ENCODE results near the gene DMRT1. TPM values are rescaled to one million over a fixed set of nuclear protein-coding genes. Genes with fewer than 3 reads are reported as not detected.
"Not testable (repeated sequence)": the region's sequence is repeated elsewhere in the genome, so short reads cannot be mapped to it uniquely, and the experiment has no call there.

The DMRT1 gene
- total RNA-seq, 1 donor = not detected

GRCh38 chr9:842635-843426 is 1.3 kb downstream of the DMRT1 start:
- Histone ChIP-seq H3K4me1 (ENCODE audit: insufficient read depth, low read length) (no peaks in the 10 kb centered on the region), H3K27me3 (ENCODE audit: insufficient read depth, low read length) (peaks cover 64% of the 10 kb centered on the region), H3K4me3 (ENCODE audit: low read length) (no peak overlapping the region), H3K9me3 (ENCODE audit: low read depth, low read length) (no peaks in the 10 kb centered on the region)

- Histone ChIP-seq H3K9me3 (ENCODE audit: low read depth, low read length) (no peaks in the 10 kb centered on the region), H3K4me1 (ENCODE audit: insufficient read depth, low read length) (no peaks in the 10 kb centered on the region), H3K27me3 (ENCODE audit: insufficient read depth, low read length) (peaks cover 68% of the 10 kb centered on the region), H3K4me3 (ENCODE audit: low read length) (no peak overlapping the region)
Observed at GRCh38 chr9:843427-843785, 1.9 kb downstream of the DMRT1 start.

- peaks cover 45% of the 10 kb centered on the region for H3K27me3 ChIP-seq (ENCODE audit: insufficient read depth, low read length)
Observed at GRCh38 chr9:846852-847251, 5.4 kb downstream of the DMRT1 start.

DNA sequence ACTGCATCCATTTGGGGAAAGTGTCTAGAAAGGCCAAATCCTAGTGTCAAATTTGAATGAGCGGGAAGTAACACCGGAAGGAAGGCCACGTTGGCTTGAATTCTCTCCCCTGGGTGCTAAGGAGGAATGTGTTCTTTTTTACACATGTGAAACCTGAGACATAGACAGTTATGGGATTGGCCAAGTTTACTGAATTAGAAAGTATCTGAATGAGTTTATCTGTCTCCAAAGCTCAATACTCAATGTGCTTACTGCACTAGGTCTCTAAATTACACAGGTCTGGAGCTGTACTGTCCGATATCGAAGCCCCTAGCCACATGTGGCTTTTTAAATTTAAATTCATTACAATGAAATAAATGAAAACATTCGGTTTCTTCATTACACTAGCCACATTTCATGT is 6.0 kb downstream of the DMRT1 start:
- Histone ChIP-seq H3K27me3 (ENCODE audit: insufficient read depth, low read length) (peaks cover 45% of the 10 kb centered on the region), H3K9me3 (ENCODE audit: low read depth, low read length) (no peaks in the 10 kb centered on the region), H3K4me3 (ENCODE audit: low read length) (no peak overlapping the region), H3K4me1 (ENCODE audit: insufficient read depth, low read length) (no peaks in the 10 kb centered on the region)

More at GRCh38 chr9:846852-847251, 5.4 kb downstream of the DMRT1 start:
- no peaks in the 10 kb centered on the region for H3K4me1 ChIP-seq (ENCODE audit: insufficient read depth, low read length)
- no peaks in the 10 kb centered on the region for H3K9me3 ChIP-seq (ENCODE audit: low read depth, low read length)
- no peak overlapping the region for H3K4me3 ChIP-seq (ENCODE audit: low read length)

GRCh38 chr9:849431-849830 is 7.9 kb downstream of the DMRT1 start:
- Histone ChIP-seq H3K4me1 (ENCODE audit: insufficient read depth, low read length) (no peaks in the 10 kb centered on the region), H3K9me3 (ENCODE audit: low read depth, low read length) (no peaks in the 10 kb centered on the region), H3K27me3 (ENCODE audit: insufficient read depth, low read length) (peaks cover 26% of the 10 kb centered on the region), H3K4me3 (ENCODE audit: low read length) (no peak overlapping the region)

- Histone ChIP-seq H3K4me3 (ENCODE audit: low read length) (no peak overlapping the region), H3K4me1 (ENCODE audit: insufficient read depth, low read length) (no peaks in the 10 kb centered on the region), H3K27me3 (ENCODE audit: insufficient read depth, low read length) (peaks cover 6% of the 10 kb centered on the region), H3K9me3 (ENCODE audit: low read depth, low read length) (no peaks in the 10 kb centered on the region)
Observed at GRCh38 chr9:852539-852938, 11.0 kb downstream of the DMRT1 start.

GRCh38 chr9:859251-859650 is 17.8 kb downstream of the DMRT1 start:
- Histone ChIP-seq H3K9me3 (ENCODE audit: low read depth, low read length) (no peaks in the 10 kb centered on the region), H3K27me3 (ENCODE audit: insufficient read depth, low read length) (peaks cover 8% of the 10 kb centered on the region), H3K4me1 (ENCODE audit: insufficient read depth, low read length) (no peaks in the 10 kb centered on the region), H3K4me3 (ENCODE audit: low read length) (no peak overlapping the region)

DNA sequence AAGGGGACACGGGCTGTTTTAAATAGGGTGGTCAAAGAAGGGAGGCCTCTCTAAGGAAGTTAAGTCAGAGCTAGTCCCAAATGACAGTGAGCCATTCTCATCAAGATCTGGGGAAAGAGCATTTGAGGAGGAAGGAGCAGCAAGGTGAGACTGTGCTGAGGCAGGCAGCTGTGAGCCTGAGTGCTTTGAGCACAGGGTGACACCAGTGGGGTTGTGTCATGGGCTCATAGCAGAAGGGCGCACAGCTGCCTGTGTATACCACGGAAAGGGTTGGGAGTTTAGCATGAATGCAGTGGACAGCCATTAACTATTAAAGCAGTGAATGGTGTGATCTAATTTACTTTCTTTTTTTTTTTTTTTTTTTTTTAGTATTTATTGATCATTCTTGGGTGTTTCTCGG is 19.2 kb downstream of the DMRT1 start:
- Histone ChIP-seq H3K4me1 (ENCODE audit: insufficient read depth, low read length) (no peaks in the 10 kb centered on the region), H3K4me3 (ENCODE audit: low read length) (no peak overlapping the region), H3K9me3 (ENCODE audit: low read depth, low read length) (no peaks in the 10 kb centered on the region), H3K27me3 (ENCODE audit: insufficient read depth, low read length) (peaks cover 8% of the 10 kb centered on the region)

DNA sequence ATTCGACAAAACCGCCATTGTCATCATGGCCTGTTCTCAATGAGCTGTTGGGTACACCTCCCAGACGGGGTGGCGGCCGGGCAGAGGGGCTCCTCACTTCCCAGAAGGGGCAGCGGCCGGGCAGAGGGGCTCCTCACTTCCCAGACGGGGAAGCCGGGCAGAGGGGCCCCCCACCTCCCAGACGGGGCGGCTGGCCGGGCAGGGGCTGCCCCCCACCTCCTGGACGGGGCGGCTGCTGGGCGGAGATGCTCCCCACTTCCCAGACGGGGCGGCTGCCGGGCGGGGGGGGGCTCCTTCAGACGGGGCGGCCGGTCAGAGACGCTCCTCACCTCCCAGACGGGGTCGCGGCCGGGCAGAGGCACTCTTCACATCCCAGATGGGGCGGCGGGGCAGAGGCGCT is 20.0 kb downstream of the DMRT1 start:
- H3K27me3 ChIP-seq (ENCODE audit: insufficient read depth, low read length); H3K9me3 ChIP-seq (ENCODE audit: low read depth, low read length); H3K4me3 ChIP-seq (ENCODE audit: low read length); H3K4me1 ChIP-seq (ENCODE audit: insufficient read depth, low read length): not testable (repeated sequence)

GRCh38 chr9:875119-875962 is 33.8 kb downstream of the DMRT1 start:
- H3K9me3 ChIP-seq (ENCODE audit: low read depth, low read length) = no peaks in the 10 kb centered on the region
- H3K4me1 ChIP-seq (ENCODE audit: insufficient read depth, low read length) = no peaks in the 10 kb centered on the region
- H3K4me3 ChIP-seq (ENCODE audit: low read length) = no peak overlapping the region
- peaks cover 18% of the 10 kb centered on the region for H3K27me3 ChIP-seq (ENCODE audit: insufficient read depth, low read length)

GRCh38 chr9:876425-876824 is 34.9 kb downstream of the DMRT1 start:
- no peaks in the 10 kb centered on the region for H3K4me1 ChIP-seq (ENCODE audit: insufficient read depth, low read length)
- no peaks in the 10 kb centered on the region for H3K9me3 ChIP-seq (ENCODE audit: low read depth, low read length)
- peaks cover 24% of the 10 kb centered on the region for H3K27me3 ChIP-seq (ENCODE audit: insufficient read depth, low read length)
- no peak overlapping the region for H3K4me3 ChIP-seq (ENCODE audit: low read length)

DNA sequence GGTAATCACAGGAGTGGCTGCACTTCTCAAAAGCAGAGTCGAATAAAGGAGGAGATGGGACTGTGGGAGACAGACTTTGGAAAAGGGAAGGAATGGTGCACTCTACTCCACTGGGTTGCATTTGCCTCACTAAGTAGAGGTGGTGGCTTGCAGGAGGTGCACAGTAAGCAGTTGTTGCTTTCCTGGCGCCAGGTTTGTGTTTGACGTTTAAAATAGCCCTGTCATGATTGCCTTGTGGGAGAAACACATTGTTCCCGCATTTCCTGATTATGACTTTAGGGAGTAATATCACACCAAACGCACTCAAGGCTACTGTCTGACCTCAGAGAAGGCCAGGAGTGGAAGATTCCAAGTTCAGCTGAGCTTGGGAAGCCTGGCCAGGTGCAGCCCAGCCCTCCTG is 36.7 kb downstream of the DMRT1 start:
- H3K27me3 ChIP-seq (ENCODE audit: insufficient read depth, low read length) = peaks cover 26% of the 10 kb centered on the region
- H3K4me3 ChIP-seq (ENCODE audit: low read length) = no peak overlapping the region
- H3K9me3 ChIP-seq (ENCODE audit: low read depth, low read length) = no peaks in the 10 kb centered on the region
- no peaks in the 10 kb centered on the region for H3K4me1 ChIP-seq (ENCODE audit: insufficient read depth, low read length)

DNA sequence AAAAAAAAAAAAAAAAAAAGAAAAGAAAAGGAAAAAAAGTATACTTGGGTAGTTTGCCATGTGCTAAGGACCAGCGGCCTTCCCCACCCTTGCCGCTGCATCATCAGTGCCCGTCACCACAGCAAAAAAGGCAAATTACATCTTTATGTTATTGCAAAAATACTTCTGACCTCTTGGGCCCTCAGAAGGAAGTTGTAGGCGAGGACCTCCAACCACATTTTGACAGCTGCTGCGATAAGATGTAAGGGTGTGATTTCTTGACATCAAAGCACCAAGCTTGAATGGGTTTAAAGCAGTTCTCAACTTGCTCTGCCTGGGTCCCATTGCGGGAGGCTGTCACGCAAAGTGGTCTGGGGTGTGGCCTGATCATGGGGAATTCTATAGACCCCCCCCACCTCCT is 39.2 kb downstream of the DMRT1 start:
- Histone ChIP-seq H3K9me3 (ENCODE audit: low read depth, low read length) (no peaks in the 10 kb centered on the region), H3K4me1 (ENCODE audit: insufficient read depth, low read length) (no peaks in the 10 kb centered on the region)

GRCh38 chr9:882416-882924 is 41.0 kb downstream of the DMRT1 start:
- H3K9me3 ChIP-seq (ENCODE audit: low read depth, low read length) = no peaks in the 10 kb centered on the region
- H3K27me3 ChIP-seq (ENCODE audit: insufficient read depth, low read length) = peaks cover 25% of the 10 kb centered on the region
- no peaks in the 10 kb centered on the region for H3K4me1 ChIP-seq (ENCODE audit: insufficient read depth, low read length)
- no peak overlapping the region for H3K4me3 ChIP-seq (ENCODE audit: low read length)

More for the DNA sequence above, 39.2 kb downstream of the DMRT1 start:
- Histone ChIP-seq H3K27me3 (ENCODE audit: insufficient read depth, low read length) (peaks cover 26% of the 10 kb centered on the region), H3K4me3 (ENCODE audit: low read length) (no peak overlapping the region)

GRCh38 chr9:883011-883410 is 41.5 kb downstream of the DMRT1 start:
- H3K9me3 ChIP-seq (ENCODE audit: low read depth, low read length) = no peaks in the 10 kb centered on the region
- H3K27me3 ChIP-seq (ENCODE audit: insufficient read depth, low read length) = peaks cover 26% of the 10 kb centered on the region
- H3K4me1 ChIP-seq (ENCODE audit: insufficient read depth, low read length) = no peaks in the 10 kb centered on the region
- H3K4me3 ChIP-seq (ENCODE audit: low read length) = no peak overlapping the region

Measured in mononuclear cell (primary cell).